Transverse colon (tissue), 4 donors: ENCODE results near the gene DHH.
A peak's percentile ranks its signal among the peaks of the same experiment; 100 is the strongest.

Experiments
- CTCF ChIP-seq, 5 experiments: fragments of 200-600 bp in 3 of 5; fragments of 450-650 bp in 2 of 5; sonication (generic) in 3 of 5; IDR thresholded peaks; 1 replicate in 2 of 5; 2 replicates in 3 of 5; pipeline ENCODE4 v1.5.1; 2016 to 2017; ENCODE audit warnings: antibody characterized with exemption in 5 of 5, inconsistent platforms in 3 of 5, mild to moderate bottlenecking in 2 of 5, moderate library complexity in 1 of 5
- EP300 ChIP-seq: sonication (generic); formaldehyde crosslinking; IDR thresholded peaks from one replicate; pipeline ENCODE4 v1.6.1; 2017; ENCODE audit warnings: antibody characterized with exemption, low read depth
- POLR2A ChIP-seq: fragments of 450-650 bp; IDR thresholded peaks from one replicate; pipeline ENCODE4 v1.6.1; 2016; ENCODE audit warnings: antibody characterized with exemption, mild to moderate bottlenecking, moderate library complexity
- POLR2AphosphoS5 ChIP-seq, 3 donors: sonication (generic); formaldehyde crosslinking; IDR thresholded peaks; one replicate each; pipeline ENCODE4 v1.6.1; 2016; ENCODE audit warnings: antibody characterized with exemption in 3 of 3

GRCh38 chr12:49057888-49058287 is 36.7 kb downstream of the DHH start:
- TF ChIP-seq CTCF (IDR thresholded peaks at IDR 0.05), result no peak
- TF ChIP-seq POLR2A, result peak; percentile 34
- no peak for TF ChIP-seq POLR2AphosphoS5 (IDR thresholded peaks at IDR 0.05)
- TF ChIP-seq EP300, result no peak
